Left renal pelvis (tissue), 4 donors: ENCODE results near the gene ANKRD28. TPM values are rescaled to one million over a fixed set of nuclear protein-coding genes. Genes with fewer than 3 reads are reported as not detected.
"Not testable (repeated sequence)": the region's sequence is repeated elsewhere in the genome, so short reads cannot be mapped to it uniquely, and the experiment has no call there.

ENCODE experiments used
- DNase-seq, 4 donors: peaks; one replicate each; pipeline ENCODE4 v3.0.0-alpha.2; 2013; ENCODE audit warnings: low read depth in 4 of 4, low spot score in 3 of 4
- polyA plus RNA-seq, 4 donors: library from polyadenylated mRNA; unstranded; fragments of 120-200 nt; gene quantifications; one replicate each; pipeline ENCODE4 v1.2.1, GENCODE V29; 2013; ENCODE audit not compliant: insufficient read length in 4 of 4

Gene ANKRD28
- polyA plus RNA-seq, 4 donors: 24.0 to 47.3 (median 44.3) TPM

GRCh38 chr3:15778332-15778858, 19.4 kb downstream of the ANKRD28 start:
- no peak for DNase-seq

DNA sequence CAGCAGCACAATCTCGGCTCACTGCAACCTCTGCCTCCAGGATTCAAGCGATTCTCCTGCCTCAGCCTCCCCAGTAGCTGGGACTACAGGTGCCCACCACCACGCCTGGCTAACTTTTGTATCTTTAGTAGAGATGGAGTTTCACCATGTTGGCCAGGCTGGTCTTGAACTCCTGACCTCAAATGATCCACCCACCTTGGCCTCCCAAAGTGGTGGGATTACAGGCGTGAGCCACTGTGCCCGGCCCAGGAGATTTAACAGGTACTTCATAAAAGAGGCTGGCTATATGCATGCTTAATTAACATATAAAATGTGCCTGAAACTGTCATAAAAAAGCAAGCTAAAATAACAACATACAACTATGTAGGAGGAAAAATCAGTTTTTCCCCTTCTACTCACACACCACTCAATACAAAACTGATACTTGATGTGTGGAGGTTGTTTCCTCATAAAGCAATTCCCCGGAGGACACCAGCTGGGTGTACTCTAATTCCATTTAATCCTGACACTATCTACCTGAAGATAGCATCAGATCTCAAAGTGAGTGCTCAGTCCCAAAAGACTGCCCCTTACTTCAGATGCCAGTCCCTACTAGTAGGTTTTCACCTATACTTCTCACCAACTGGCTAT, 22.7 kb downstream of the ANKRD28 start:
- DNase-seq: not testable (repeated sequence)

DNA sequence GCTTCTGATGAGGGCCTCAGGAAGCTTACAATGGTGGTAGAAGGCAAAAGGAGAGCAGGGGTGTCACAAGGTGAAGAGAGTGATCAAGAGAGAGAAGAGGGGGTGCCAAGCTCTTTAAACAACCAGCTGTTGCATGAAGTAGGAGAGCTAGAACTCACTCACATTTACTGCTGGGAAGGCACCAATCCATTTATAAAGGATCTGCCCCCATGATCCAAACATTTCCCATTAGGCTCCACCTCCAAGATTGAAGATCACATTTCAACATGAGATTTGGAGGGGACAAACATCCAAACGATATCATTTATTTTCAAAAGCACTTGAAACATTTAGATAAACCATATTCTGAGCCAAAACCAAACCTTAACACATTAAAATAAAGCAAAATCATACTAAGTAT, 26.3 kb downstream of the ANKRD28 start:
- DNase-seq: no peak

GRCh38 chr3:15769256-15769915, 28.4 kb downstream of the ANKRD28 start:
- DNase-seq: no peak

- no peak for DNase-seq
These were observed 29.1 kb downstream of the ANKRD28 start for GRCh38 chr3:15768421-15769255.

GRCh38 chr3:15766406-15766805, 31.4 kb downstream of the ANKRD28 start:
- DNase-seq: no peak

DNA sequence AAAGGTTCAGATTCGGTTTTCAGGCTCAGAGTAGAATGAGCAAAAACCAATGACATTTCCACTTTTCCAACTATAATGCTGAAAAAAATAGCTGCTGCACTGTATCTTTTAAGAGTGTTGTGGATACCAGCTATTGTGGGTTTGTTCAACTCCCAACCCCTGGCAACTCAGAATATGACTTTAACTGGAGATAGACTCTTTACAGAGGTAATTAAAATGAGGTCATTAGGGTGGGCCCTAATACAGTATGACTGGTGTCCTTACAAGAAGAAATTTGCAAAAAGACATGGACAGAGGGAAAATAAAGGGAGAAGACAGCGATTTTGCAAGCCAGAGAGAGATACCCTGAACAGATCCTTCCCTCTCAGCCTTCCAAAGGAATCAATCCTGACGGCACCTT, 39.5 kb downstream of the ANKRD28 start:
- no peak for DNase-seq

DNA sequence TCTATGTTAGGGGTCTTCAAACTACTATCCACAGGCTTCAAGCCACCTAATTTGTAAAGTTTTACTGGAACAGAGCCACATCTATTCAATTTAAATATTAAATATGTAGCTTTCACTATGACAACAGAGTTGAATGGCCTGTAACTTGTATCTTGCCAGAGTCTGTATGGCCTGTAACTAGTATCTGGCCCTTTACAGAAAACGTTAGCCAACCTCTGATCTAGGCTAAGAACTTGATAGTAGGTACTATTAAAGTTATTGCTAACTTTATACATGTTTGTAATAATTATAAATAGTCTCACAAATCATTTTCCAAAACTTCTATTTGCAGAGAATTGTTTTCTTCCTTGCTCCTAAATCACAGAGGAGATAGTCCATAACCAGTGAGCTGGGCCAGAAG, 40.0 kb downstream of the ANKRD28 start:
- no peak for DNase-seq

- DNase-seq: no peak
These were observed 41.3 kb downstream of the ANKRD28 start for GRCh38 chr3:15756505-15756904.

- no peak for DNase-seq
These were observed 42.0 kb downstream of the ANKRD28 start for GRCh38 chr3:15755780-15756179.

DNA sequence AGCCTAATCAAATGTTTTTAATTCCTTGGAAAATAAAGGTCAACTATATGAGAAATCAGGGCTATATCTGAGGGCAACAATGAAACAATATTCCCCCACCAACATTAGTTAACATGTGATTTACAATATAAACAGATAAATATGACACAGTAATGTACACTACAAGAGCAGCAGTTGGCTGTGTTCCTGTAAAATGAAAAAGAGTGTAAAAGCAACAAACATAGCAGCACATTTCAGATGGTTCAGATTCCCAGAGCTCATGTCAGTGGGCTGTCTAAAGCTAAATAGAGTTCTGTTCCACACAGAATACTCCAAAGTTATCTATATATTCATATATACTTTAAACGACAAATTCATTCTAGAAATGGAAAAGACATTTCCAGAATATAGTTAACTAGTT, 42.6 kb downstream of the ANKRD28 start:
- DNase-seq: no peak

GRCh38 chr3:15754047-15754446, 43.7 kb downstream of the ANKRD28 start:
- DNase-seq: no peak

DNA sequence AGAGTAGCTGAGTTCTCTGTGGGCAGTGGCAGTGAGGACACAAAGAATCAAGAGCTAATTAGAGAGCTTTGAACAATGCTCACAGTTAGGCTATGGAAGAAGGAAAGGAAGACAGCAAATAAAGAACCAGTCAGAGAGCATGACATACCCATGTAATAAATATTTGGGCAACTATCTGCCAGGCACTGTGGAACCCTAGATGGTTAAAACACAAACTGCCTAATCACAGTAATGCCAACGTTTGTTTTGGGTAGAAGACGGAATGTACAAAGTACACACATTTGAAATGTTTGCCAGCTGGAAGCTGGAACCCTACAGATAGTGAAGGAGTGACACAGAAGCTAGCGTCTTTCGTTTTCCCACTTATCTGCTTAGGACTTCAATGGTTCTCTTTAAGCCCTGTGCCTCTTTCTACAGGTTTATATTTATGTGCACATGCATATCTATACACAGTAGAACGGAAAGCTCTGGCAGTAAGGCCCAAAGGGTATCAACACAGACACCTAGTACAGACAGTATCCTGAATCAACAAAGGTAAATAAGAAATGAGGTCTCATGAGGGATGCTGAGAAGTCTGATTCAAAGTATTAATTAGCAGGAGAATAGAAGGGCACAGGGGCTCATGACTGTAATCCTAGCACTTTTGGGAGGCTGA, 44.6 kb downstream of the ANKRD28 start:
- DNase-seq: no peak

GRCh38 chr3:15750879-15751278, 46.9 kb downstream of the ANKRD28 start:
- DNase-seq: no peak

- DNase-seq: no peak
These were observed 47.6 kb downstream of the ANKRD28 start for GRCh38 chr3:15750143-15750542.

DNA sequence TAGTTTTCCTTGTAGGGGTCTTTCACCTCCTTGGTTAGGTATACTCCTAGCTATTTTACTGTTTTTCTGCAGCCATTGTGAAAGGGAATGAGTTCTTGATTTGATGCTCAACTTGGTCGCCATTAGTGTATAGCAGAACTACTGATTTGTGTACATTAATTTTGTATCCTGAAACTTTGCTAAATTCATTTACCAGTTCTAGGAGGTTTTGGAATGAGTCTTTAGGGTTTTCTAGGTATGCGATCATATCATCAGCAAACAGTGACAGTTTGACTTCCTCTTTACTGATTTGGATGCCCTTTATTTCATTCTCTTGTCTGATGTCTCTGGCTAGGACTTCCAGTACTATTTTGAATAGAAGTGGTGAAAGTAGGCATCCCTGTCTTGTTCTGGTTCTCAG, 51.9 kb downstream of the ANKRD28 start:
- not testable (repeated sequence) for DNase-seq

DNA sequence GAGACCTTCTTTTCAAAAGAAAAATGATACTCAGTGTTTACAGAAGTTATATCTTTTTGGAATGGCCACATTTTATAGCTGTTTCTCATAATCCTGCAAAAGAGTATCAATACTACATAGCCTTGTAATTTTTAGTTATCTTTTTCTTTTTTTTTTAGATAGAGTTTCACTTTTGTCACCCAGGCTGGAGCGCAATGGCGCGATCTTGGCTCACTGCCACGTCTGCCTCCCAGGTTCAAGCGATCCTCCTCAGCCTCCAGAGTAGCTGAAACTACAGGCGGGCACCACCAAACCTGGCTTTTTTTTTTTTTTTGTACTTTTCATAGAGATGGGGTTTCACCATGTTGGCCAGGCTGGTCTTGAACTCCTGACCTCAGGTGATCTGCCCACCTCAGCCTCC, 53.6 kb downstream of the ANKRD28 start:
- no peak for DNase-seq

GRCh38 chr3:15743587-15744009, 54.2 kb downstream of the ANKRD28 start:
- DNase-seq: no peak

DNA sequence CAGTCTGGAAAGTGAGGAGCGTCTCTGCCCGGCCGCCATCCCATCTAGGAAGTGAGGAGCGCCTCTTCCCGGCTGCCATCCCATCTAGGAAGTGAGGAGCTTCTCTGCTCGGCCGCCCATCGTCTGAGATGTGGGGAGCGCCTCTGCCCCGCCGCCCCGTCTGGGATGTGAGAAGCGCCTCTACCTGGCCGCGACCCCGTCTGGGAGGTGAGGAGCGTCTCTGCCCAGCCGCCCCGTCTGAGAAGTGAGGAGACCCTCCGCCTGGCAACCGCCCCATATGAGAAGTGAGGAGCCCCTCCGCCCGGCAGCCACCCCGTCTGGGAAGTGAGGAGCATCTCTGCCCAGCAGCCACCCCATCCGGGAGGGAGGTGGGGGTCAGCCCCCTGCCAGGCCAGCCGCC, 55.5 kb downstream of the ANKRD28 start:
- DNase-seq: not testable (repeated sequence)

GRCh38 chr3:15738616-15739005, 59.2 kb downstream of the ANKRD28 start:
- not testable (repeated sequence) for DNase-seq

DNA sequence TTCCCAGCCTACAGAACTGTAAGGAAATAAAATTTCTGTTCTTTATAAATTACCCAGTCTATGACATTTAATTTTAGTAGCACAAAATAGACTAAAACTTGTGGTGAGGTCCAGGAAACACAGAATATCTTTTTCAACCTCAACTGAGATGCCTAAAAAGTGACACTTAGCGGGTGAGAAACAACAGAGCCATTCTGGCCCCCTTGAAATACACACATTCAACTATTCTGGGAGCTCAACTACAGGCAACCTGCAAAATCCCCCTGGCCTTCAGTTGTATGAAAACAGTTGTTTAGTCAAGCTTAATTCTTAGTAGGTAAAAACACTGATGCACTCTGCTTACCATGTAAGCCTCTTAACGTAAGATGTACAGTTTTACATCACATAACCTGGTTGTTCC, 66.8 kb downstream of the ANKRD28 start:
- DNase-seq: no peak
